ENCODE results near the gene GBP6. TPM values are rescaled to one million over a fixed set of nuclear protein-coding genes. Genes with fewer than 3 reads are reported as not detected.

Gene GBP6
- 2.0 and 2.2 TPM in 2 replicates for total RNA-seq (2021)
- percentile 42 among the genes with signal in this experiment for Bru-seq, nascent RNA
- BruChase-seq, experiment 1, labeled RNA remaining after a 2-hour chase: percentile 45 among the genes with signal in this experiment
- percentile 52 among the genes with signal in this experiment for BruChase-seq, experiment 2, labeled RNA remaining after a 6-hour chase
- long read RNA-seq, partial matches to known transcripts: 0 of 2 reads
- long read RNA-seq, other reads (novel, unspliced or antisense): 1 of 2 reads

GRCh38 chr1:89363638-89364536 is at the start of gene GBP6:
Gene GBP6, plus strand, starts transcription at chr1:89364059. Its CDS starts 4,493 bp downstream, at chr1:89368552.
- intact Hi-C loops (cut with micrococcal nuclease; ENCODE audit: unreplicated experiment): no loop called here
- Histone ChIP-seq H3K27me3 (ENCODE audit: insufficient read depth, low read depth) (no peaks in the 10 kb centered on the region), H3K4me3 (no peak within 1 kb of the TSS), H3F3A (ENCODE audit: insufficient read depth, low read depth) (no peaks in the 10 kb centered on the region), H3K27ac (no peak within 1 kb of the TSS), H3K9me2 (ENCODE audit: insufficient read depth) (peaks cover 2% of the 10 kb centered on the region; the same call in 1 of the 2 replicates), H2AFZ (no peak within 1 kb of the TSS), H3K4me1 (replicated peaks; ENCODE audit: insufficient read depth) (0 out of 2 replicates have a peak, but pooled peaks cover 6% of the 10 kb centered on the region), H3K9me3 (ENCODE audit: insufficient read depth, low read depth) (no peaks in the 10 kb centered on the region), H4K20me1 (ENCODE audit: insufficient read depth) (no peaks in the 10 kb centered on the region), H3K79me2 (ENCODE audit: low read depth) (no peaks in the 10 kb centered on the region), H3K4me2 (no peak within 1 kb of the TSS), H3K36me3 (ENCODE audit: low read depth) (no peaks in the 10 kb centered on the region)
- ChIA-PET POLR2A (ENCODE audit: unreplicated experiment) (interaction anchor here (0.6 kb wide), 2 partner anchors 28 to 610 kb away, joined by 3 to 5 read pairs; no protein-coding TSS in a partner anchor), CTCF (interaction anchor here (0.6 to 0.7 kb wide), 2 partner anchors 379 to 624 kb away, joined by 3 read pairs; no protein-coding TSS in a partner anchor)
- TF ChIP-seq CTCF (conservative IDR thresholded peaks at IDR 0.05): no peak
- no peak for TF ChIP-seq EZH2 (IDR thresholded peaks at IDR 0.05; ENCODE audit: low read depth)
- BruUV-seq (replicated peaks): TSS peak; percentile 80
- peak in 1 of 2 experiments; percentile 31 for DNase-seq

- H2AFZ ChIP-seq: no peak overlapping the region
- H3K27me3 ChIP-seq (ENCODE audit: insufficient read depth, low read depth): no peaks in the 10 kb centered on the region
- H3K4me2 ChIP-seq: no peak overlapping the region
- H3F3A ChIP-seq (ENCODE audit: insufficient read depth, low read depth): no peaks in the 10 kb centered on the region
- POLR2A ChIA-PET (ENCODE audit: unreplicated experiment): no interaction called here
- no peaks in the 10 kb centered on the region for H4K20me1 ChIP-seq (ENCODE audit: insufficient read depth)
- intact Hi-C loops (cut with micrococcal nuclease; ENCODE audit: unreplicated experiment): no loop called here
- DNase-seq: no peak
- no peaks in the 10 kb centered on the region for H3K4me1 ChIP-seq (replicated peaks; ENCODE audit: insufficient read depth)
- H3K9me3 ChIP-seq (ENCODE audit: insufficient read depth, low read depth): 0 out of 2 replicates have a peak, but pooled peaks cover 3% of the 10 kb centered on the region
- no TSS peak for BruUV-seq (replicated peaks)
- H3K4me3 ChIP-seq: no peak overlapping the region
- CTCF ChIA-PET: no interaction called here
- H3K36me3 ChIP-seq (ENCODE audit: low read depth): no peaks in the 10 kb centered on the region
- H3K27ac ChIP-seq: no peak overlapping the region
- H3K79me2 ChIP-seq (ENCODE audit: low read depth): no peaks in the 10 kb centered on the region
- TF ChIP-seq CTCF (conservative IDR thresholded peaks at IDR 0.05) (no peak), EZH2 (IDR thresholded peaks at IDR 0.05; ENCODE audit: low read depth) (no peak)
- no peaks in the 10 kb centered on the region for H3K9me2 ChIP-seq (ENCODE audit: insufficient read depth)
Observed at GRCh38 chr1:89322402-89322801, 41.5 kb upstream of the GBP6 start.

- Histone ChIP-seq H3K9me2 (ENCODE audit: insufficient read depth) (no peaks in the 10 kb centered on the region; the same call in 1 of the 2 replicates), H3K27ac (no peak overlapping the region), H3K36me3 (ENCODE audit: low read depth) (no peaks in the 10 kb centered on the region), H3K27me3 (ENCODE audit: insufficient read depth, low read depth) (no peaks in the 10 kb centered on the region), H3F3A (ENCODE audit: insufficient read depth, low read depth) (no peaks in the 10 kb centered on the region), H3K4me3 (no peak overlapping the region), H4K20me1 (ENCODE audit: insufficient read depth) (no peaks in the 10 kb centered on the region), H3K4me1 (replicated peaks; ENCODE audit: insufficient read depth) (no peaks in the 10 kb centered on the region), H3K79me2 (ENCODE audit: low read depth) (no peaks in the 10 kb centered on the region), H3K4me2 (no peak overlapping the region), H3K9me3 (ENCODE audit: insufficient read depth, low read depth) (no peaks in the 10 kb centered on the region), H2AFZ (no peak overlapping the region)
- DNase-seq: no peak
- intact Hi-C loops (cut with micrococcal nuclease; ENCODE audit: unreplicated experiment): no loop called here
- ChIA-PET POLR2A (ENCODE audit: unreplicated experiment) (no interaction called here), CTCF (no interaction called here)
- BruUV-seq (replicated peaks): no TSS peak
- TF ChIP-seq EZH2 (IDR thresholded peaks at IDR 0.05; ENCODE audit: low read depth): no peak
- TF ChIP-seq CTCF (conservative IDR thresholded peaks at IDR 0.05): no peak
Observed at GRCh38 chr1:89331890-89332289, 32.0 kb upstream of the GBP6 start.
